Stimulated activated CD4-positive, alpha-beta T cell treated with anti-CD3 and anti-CD28 coated beads, Interleukin-1b, Interleukin-23, amount 100 ng/mL, for 1 hour (primary cell): Measurements from ENCODE around the gene MYBPH.

Experiments
- DNase-seq, 2 donors: peaks; one replicate each; pipeline ENCODE4 v3.0.0-alpha.2; 2020; ENCODE audit warnings: low read depth in 2 of 2

Gene MYBPH

GRCh38 chr1:203178821-203179666 lies 3.4 kb upstream of the MYBPH start:
- no peak for DNase-seq

- DNase-seq = no peak
These were observed 2.5 kb upstream of the MYBPH start for GRCh38 chr1:203178083-203178482.

GRCh38 chr1:203177470-203178039 lies 1.9 kb upstream of the MYBPH start:
- no peak for DNase-seq

GRCh38 chr1:203177036-203177405 lies 1.4 kb upstream of the MYBPH start:
- no peak for DNase-seq

GRCh38 chr1:203176273-203177035 lies 828 bp upstream of the MYBPH start:
- no peak for DNase-seq

- no peak for DNase-seq
These were observed 208 bp upstream of the MYBPH start for GRCh38 chr1:203175827-203176241.

GRCh38 chr1:203174324-203174985 lies 1.2 kb downstream of the MYBPH start:
- DNase-seq = no peak

GRCh38 chr1:203173566-203173965 lies 2.1 kb downstream of the MYBPH start:
- DNase-seq = no peak

GRCh38 chr1:203173011-203173555 lies 2.5 kb downstream of the MYBPH start:
- DNase-seq = no peak

- no peak for DNase-seq
These were observed 3.2 kb downstream of the MYBPH start for GRCh38 chr1:203172184-203173010.

- no peak for DNase-seq
These were observed 4.1 kb downstream of the MYBPH start for GRCh38 chr1:203171341-203172183.

- no peak for DNase-seq
These were observed 4.8 kb downstream of the MYBPH start for GRCh38 chr1:203170625-203171330.

GRCh38 chr1:203169770-203170520 lies 5.7 kb downstream of the MYBPH start:
- DNase-seq = no peak

GRCh38 chr1:203168991-203169390 lies 6.6 kb downstream of the MYBPH start:
- no peak for DNase-seq

GRCh38 chr1:203168256-203168786 lies 7.3 kb downstream of the MYBPH start:
- DNase-seq = no peak

- DNase-seq = no peak
These were observed 7.8 kb downstream of the MYBPH start for GRCh38 chr1:203167913-203168200.

- DNase-seq = no peak
These were observed 8.4 kb downstream of the MYBPH start for GRCh38 chr1:203167026-203167912.
